ENCODE measurements around the gene EPM2AIP1. TPM values are rescaled to one million over a fixed set of nuclear protein-coding genes. Genes with fewer than 3 reads are reported as not detected.
A peak's percentile ranks its signal among the peaks of the same experiment; 100 is the strongest.

Gene EPM2AIP1
- total and polyA plus RNA-seq, 9 of the 15 experiments (the other 6 are each of a cell fraction or from before 2014, with no cell fraction given) = 6.7 to 44.8 (median 25.2) TPM

GRCh38 chr3:36965440-36965839, 27.5 kb downstream of the EPM2AIP1 start (continued):
- TF ChIP-seq CREM (IDR thresholded peaks at IDR 0.05; ENCODE audit: low read depth) (no peak), ZNF347 (CRISPR knock-in tag; IDR thresholded peaks at IDR 0.05; ENCODE audit: low read depth) (no peak)

GRCh38 chr3:36964817-36965216, 28.1 kb downstream of the EPM2AIP1 start:
- ATAC-seq (no peak), FAIRE-seq (no peak), DNase-seq (ENCODE audit: extremely low read depth in 1 of 4, low spot score in 3 of 4) (no peak)
- Histone ChIP-seq H4K20me1 (replicated peaks; ENCODE audit: control insufficient read depth, insufficient read depth, low read length) (no peaks in the 10 kb centered on the region), H3K9me1 (ENCODE audit: control insufficient read depth, insufficient read depth, low read length) (no peaks in the 10 kb centered on the region), H3K27ac (ENCODE audit: extremely low read depth, low read depth, low read length) (no peak overlapping the region), H3K4me2 (ENCODE audit: insufficient read depth, low read length) (no peak overlapping the region), H3K9ac (ENCODE audit: insufficient read depth in 1 of 2, low read depth in 2 of 2, low read length in 2 of 2) (no peak overlapping the region), H3K4me1 (replicated peaks in 1 of 2; ENCODE audit: control insufficient read depth in 2 of 2, insufficient read depth in 2 of 2, low read length in 2 of 2) (peaks cover 11 to 13% of the 10 kb centered on the region in 2 experiments; a peak in 4 of 5 replicates), H3K36me3 (ENCODE audit: control insufficient read depth, insufficient read depth, low read length) (no peaks in the 10 kb centered on the region), H3K27me3 (ENCODE audit: control insufficient read depth in 2 of 2, insufficient read depth in 2 of 2, low read length in 2 of 2) (no peaks in the 10 kb centered on the region), H2AFZ (ENCODE audit: low read depth, low read length) (peak overlapping the region; percentile 5; the same call in 1 of the 2 replicates), H3K4me3 (no peak overlapping the region), H3K79me2 (ENCODE audit: control insufficient read depth, insufficient read depth, low read length) (no peaks in the 10 kb centered on the region), H3K9me3 (replicated peaks; ENCODE audit: control insufficient read depth, insufficient read depth, low read depth, low read length) (no peaks in the 10 kb centered on the region)
- intact Hi-C loops (cut with micrococcal nuclease) (no loop called here), in situ Hi-C loops (cut with MboI) (no loop called here)
- CTCF ChIA-PET (ENCODE audit: low intra/inter-chr PET ratio) = interaction anchor here (0.6 kb wide), 1 partner anchor 35 kb away, joined by 3 read pairs; no protein-coding TSS in a partner anchor
- POLR2A ChIA-PET = no interaction called here
- BruUV-seq (replicated peaks) = no TSS peak
- TF ChIP-seq MYNN (IDR thresholded peaks at IDR 0.05) = no peak
- no peak for TF ChIP-seq MYNN (CRISPR knock-in tag; IDR thresholded peaks at IDR 0.05)
- TF ChIP-seq ZMIZ1 (IDR thresholded peaks at IDR 0.05; ENCODE audit: low read depth in 2 of 2, low read length in 2 of 2) = no peak
- TF ChIP-seq ID3 (CRISPR knock-in tag; IDR thresholded peaks at IDR 0.05) = no peak
- no peak for TF ChIP-seq ID3 (tag; IDR thresholded peaks at IDR 0.05)
- no peak for TF ChIP-seq ZNF592 (IDR thresholded peaks at IDR 0.05)
- TF ChIP-seq ATF4 (CRISPR knock-in tag; IDR thresholded peaks at IDR 0.05) = no peak
- no peak for TF ChIP-seq ZNF165 (CRISPR knock-in tag; IDR thresholded peaks at IDR 0.05; ENCODE audit: borderline replicate concordance)
- no peak for TF ChIP-seq ZNF444 (CRISPR knock-in tag; IDR thresholded peaks at IDR 0.05)
- no peak for TF ChIP-seq TFAM (CRISPR knock-in tag; conservative IDR thresholded peaks at IDR 0.05)
